HG02759 (cell line): ENCODE measurements around the gene STAU1.
"Not testable (repeated sequence)": the region's sequence is repeated elsewhere in the genome, so short reads cannot be mapped to it uniquely, and the experiment has no call there.

Experiments
- ATAC-seq: cut with Tn5 transposase; IDR thresholded peaks from one replicate; pipeline ENCODE4 v1.9.1; 2021; ENCODE audit warnings: mild to moderate bottlenecking, moderate library complexity; ENCODE audit not compliant: unreplicated experiment

STAU1 gene, protein sequence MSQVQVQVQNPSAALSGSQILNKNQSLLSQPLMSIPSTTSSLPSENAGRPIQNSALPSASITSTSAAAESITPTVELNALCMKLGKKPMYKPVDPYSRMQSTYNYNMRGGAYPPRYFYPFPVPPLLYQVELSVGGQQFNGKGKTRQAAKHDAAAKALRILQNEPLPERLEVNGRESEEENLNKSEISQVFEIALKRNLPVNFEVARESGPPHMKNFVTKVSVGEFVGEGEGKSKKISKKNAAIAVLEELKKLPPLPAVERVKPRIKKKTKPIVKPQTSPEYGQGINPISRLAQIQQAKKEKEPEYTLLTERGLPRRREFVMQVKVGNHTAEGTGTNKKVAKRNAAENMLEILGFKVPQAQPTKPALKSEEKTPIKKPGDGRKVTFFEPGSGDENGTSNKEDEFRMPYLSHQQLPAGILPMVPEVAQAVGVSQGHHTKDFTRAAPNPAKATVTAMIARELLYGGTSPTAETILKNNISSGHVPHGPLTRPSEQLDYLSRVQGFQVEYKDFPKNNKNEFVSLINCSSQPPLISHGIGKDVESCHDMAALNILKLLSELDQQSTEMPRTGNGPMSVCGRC

DNA sequence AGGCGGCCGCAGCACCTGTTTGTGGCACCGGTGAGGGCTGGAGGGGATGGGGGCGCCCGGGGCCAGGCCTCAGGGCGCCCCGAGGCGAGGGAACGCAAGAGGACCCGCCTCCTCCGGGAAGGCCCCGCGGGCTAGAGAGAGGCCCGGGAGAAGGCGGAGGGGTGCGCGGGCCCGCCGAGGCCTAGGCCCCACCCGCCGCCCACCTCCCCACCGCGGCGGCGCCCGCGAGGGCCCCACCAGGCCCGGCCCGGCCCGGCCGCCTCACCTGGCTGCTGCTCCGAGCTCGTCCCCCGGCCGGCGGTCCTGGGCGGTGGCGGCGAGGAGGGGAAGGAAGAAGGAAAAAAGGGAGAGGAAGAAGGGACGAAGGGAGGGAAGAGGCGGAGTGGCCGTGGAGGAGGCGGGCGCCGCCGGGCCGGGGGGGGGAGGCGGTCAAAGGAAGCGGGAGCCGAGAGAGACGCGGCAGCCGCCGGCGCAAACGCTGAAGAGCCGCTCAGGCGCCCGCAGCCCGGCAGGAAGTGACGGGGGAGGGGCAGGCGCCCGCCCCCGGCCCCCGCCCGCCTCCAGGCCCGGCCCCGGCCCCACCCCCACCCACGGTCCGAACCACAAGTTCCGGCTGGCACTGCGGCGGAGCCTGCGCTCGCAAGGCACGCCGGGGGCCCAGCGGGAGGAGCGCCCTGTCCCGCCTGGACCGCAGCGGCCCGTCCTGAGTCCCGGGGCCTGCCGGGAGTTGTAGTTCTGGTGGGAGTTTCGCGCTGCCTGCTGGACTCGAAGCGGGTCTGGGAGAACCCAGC lies at the start of gene STAU1:
STAU1 (minus strand) TSS at position 484 of the 791 bp plus-strand sequence. CDS start 22,133 bp downstream, outside the sequence.
- peak; percentile 94 for ATAC-seq

DNA sequence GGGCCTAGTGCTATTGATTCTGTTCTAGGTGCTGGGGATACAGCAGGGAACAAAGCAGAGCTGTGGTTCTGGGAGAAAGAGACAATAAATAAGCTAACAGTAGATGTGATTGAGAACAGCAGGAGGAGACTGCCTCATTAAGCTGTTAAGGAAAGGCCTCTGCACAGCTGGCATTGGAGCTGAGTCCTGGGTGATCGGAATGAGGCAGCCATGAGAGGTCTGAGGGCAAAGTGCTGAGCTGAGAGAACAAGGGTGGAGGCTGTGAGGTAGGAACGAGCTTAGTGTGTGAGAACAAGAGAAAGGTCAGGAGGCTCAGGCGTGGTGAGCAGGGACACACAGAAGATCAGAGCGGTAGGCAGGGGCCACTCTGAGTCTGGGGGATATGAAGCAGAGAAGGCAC lies 49.4 kb upstream of the STAU1 start:
- ATAC-seq = no peak

DNA sequence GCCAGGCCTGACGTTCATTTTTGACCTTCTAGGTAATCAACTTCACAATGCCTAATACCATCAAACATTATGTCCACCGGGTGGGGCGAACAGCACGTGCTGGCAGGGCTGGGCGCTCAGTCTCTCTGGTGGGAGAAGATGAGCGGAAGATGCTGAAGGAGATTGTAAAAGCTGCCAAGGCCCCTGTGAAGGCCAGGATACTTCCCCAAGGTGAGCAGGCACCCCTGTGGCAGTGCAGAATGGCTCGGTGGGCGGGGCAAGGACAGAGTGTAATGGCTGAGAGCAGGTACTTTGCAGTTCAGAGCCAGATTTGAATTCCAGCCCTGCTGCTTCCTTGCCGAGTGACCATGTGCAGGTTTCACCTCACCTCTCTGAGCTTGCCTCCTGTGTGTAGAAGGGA lies 48.2 kb upstream of the STAU1 start:
- ATAC-seq = no peak

DNA sequence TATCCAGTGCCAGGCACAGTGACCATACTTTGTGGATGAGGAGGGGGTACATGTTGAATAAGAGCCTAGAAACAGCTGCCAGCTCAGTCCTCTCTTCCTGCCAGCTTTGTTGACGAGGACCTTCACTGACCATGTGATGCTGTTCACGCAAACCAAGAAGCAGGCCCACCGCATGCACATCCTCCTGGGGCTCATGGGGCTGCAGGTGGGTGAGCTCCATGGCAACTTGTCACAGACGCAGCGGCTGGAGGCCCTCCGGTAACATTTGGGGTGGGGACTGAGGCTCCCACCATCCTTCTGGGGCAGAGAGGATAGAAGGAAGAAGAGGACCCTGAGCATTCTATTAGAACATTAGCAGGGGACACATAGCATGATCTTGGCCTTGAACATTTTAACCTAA lies 46.7 kb upstream of the STAU1 start:
- no peak for ATAC-seq

DNA sequence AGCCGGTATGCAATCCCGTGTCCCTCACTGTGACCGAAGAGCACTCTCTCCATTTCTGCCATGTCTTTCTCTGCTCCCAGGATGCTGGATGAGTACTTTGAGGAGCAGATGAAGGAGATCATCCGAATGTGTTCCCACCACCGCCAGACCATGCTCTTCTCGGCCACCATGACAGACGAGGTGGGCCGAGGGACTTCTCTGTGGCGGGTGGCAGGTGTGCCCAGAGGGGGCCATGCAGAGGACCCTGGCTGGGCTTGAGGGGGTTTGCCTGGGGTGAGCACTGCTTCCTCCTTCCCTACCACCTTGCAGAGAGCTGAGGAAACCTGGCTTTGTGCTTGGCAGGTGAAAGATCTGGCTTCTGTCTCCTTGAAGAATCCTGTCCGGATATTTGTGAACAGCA lies 45.1 kb upstream of the STAU1 start:
- ATAC-seq = no peak

DNA sequence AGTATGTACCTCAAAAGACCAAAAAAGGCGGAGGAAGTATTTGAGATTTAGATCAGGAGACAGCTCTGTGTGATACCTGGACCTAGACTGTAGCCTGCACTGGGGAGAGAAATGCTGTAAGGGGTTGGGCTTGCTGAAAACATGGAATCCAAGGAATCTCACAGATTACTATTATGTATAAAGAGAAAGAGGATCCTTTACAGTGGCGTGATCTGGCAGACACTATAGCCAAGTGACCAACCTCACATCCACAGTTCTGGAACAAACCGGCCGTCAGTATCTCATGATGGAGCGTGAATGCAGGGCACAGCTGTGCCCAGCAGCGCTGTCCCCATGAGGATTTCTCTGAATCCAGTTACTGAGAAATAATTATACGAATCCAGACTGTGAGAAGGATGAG lies 43.3 kb upstream of the STAU1 start:
- ATAC-seq = no peak

DNA sequence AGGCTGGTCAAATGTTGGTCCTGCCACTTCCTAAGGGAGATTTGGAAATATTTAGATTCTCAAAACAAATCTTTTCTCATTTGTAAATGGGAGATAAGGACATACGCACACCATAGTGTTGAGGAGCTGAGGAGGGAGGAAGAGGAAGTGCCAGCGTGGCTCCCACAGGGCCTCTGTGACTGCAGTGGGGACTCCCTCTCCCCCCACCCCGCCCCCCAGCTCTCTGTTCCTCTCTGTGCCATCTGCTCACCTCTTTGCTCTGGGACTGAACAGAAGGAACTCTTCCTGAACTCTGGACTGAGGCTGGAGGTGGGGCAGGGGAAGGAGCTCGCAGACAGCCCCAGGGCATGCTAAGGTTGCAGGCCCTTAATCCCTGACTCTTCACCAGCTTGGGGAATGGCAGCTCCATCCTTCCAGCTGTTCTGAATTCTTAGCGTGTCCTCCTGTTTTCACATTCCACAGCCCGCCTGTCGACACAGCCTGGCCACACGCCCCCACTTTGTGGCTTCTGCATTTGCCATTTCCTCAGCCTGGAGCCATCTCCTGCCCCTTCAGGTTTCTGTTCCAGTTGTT lies 42.5 kb upstream of the STAU1 start:
- no peak for ATAC-seq

DNA sequence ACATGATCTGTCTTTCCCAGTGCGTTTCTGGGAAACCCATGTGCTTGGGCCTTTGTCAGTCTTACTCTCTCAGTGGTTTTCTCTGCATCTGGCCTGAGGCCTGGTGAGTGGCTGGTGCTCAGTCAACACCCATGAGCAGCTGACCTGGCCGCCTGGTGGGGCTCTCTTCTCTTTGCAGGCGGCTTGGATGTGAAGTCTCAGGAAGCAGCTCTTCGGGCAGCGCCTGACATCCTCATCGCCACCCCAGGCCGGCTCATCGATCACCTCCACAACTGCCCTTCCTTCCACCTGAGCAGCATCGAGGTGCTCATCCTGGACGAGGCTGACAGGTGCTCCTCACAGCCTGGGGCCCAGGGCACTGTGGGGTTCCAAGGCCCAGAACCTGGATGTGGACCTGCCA lies 41.9 kb upstream of the STAU1 start:
- no peak for ATAC-seq

DNA sequence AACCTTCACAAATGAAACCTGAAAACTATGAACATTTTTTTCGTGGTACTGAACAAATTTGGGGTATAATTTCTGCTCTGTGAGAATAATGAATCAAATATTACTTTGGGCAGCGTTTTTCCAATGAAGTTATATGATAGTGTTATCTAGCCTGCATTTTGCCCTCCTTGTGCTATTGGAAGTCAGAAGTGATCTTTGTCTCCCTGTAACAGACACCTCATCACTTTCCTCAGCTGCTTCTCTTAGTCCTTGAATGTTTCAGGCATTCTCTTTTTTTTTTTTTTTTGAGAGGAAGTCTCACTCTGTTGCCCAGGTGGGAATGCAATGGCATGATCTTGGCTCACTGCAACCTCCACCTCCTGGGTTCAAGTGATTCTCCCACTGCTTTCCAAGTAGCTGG lies 41.2 kb upstream of the STAU1 start:
- no peak for ATAC-seq

DNA sequence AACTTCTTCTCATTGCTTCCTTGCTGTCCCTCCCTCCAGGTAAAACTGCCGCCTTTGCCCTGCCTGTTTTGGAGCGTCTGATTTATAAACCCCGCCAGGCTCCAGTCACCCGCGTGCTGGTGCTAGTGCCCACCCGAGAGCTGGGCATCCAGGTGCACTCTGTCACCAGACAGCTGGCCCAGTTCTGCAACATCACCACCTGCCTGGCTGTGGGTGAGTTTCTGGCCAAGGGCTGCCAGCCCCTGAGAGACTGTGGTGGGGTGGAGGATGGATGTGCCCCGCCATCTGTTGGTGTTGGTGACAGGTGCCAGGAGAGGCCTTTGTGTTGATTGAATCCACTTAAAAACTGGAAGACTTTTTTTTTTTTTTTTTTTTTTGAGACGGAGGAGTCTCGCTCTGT lies 40.5 kb upstream of the STAU1 start:
- no peak for ATAC-seq

DNA sequence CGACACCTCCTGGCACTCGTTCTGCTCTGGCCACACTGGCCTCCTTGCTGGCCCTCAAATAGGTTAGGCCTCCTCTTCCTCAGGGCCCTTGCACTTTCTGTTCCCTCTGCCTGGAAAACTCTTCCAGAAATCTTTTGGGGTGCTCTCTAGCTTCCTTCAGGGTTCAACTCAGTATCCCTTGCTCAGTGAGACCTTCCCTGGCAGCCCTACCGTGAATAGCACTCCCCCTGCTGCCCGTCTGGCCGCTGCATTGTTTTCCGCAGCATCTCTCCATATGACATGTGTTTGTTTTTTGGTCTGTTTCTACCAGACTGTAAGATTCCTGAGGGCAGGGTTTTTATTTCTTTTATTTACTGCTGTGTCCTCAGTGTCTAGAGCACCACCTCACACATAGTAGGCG lies 37.8 kb upstream of the STAU1 start:
- no peak for ATAC-seq

DNA sequence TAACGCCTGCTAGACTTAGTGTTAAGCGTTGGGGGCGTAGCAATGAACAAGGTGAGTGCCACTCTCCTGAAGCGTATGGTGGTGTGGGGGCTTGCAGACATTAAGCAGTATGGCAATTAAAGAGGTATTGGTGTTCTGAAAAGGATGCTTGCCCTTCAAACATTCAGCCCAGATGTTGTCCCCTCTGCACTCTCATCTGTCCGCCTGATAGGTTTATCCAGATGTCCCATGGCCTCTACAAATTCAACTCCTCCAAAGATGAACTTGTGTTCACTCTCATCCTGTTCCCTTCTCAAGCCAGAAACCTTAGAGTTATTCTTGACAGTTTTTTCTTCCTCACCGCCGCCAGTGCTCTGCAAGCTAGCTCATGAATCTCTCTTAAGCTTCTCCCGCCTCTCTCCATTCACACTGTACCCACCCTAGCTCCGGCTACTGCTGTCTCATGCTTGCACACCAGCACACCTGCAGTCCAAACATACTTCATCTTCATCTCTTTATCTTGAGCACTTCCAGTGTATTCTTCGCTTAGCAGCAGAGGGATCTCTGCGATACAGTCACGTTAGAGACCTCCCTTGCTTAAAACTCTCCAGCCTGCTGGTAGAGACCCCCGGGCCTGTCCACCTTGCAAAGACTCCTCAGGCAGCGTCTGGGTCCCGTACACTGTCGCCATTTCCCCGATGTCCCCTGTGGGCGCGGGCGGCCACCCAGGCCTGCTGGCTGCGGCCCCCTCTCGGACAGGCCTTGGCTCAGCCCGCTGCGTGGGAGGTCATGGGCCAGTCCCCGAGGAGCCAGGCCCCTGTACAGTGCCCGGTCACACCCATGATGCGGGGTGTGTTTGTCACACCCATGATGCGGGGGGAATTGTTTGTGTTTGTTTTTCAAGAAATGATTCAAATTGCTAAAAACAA lies 32.0 kb upstream of the STAU1 start:
- no peak for ATAC-seq

DNA sequence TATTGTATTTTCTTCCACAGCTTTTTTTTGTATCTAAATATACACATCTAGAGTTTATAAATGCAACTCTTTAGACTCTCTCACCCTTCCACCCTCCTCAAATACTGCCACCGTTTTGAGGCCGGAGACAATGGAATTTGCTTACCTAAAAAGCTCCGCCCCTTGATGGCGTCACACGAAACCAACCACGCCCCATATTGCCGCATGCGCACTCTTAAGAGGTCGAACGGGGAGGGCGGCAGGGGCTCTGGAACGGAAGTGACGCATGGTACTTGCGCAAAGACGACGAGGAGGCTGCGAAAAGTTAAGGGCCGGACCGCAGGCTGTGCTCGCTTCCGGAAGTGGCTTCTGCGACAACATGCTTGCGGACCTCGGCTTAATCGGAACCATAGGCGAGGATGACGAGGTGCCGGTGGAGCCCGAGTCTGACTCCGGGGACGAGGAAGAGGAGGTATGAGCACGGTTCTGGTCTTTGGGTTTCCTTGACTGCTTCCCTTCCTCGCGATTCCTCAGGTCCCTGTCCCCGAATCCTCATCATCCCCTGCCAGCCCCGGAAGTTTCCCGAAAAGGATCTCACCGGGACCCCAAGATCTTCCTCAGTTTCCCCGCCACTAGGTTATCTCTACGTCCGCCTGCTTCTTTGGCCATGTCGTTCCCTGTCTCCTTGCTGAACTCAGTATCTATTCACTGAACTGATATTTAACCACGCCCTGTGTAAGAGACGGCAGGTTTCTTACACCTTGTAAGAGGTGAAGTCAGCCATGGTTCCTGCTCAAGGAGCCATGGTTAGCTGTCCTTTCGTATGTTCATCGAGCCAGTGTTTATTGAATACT lies 31.2 kb upstream of the STAU1 start, which contains the start of gene DDX27:
DDX27 (plus strand) TSS at position 326 of the 833 bp plus-strand sequence; CDS start at position 359, 33 bp downstream.
- peak; percentile 95 for ATAC-seq

DNA sequence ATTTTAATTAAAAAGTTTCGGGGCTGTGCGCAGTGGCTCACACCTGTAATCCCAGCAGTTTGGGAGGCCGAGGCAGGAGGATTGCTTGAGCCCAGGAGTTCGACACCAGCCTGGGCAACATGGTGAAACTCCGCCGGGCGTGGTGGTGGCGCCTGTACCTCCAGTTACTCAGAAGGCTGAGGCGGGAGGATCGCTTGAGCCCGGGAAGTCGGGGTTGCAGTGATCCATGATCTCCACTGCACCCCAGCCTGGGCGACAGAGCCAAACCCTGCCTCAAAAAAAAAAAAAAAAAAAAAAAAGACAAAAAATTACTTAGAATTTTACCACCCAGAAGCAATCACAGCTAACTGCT lies 30.6 kb upstream of the STAU1 start:
- not testable (repeated sequence) for ATAC-seq

DNA sequence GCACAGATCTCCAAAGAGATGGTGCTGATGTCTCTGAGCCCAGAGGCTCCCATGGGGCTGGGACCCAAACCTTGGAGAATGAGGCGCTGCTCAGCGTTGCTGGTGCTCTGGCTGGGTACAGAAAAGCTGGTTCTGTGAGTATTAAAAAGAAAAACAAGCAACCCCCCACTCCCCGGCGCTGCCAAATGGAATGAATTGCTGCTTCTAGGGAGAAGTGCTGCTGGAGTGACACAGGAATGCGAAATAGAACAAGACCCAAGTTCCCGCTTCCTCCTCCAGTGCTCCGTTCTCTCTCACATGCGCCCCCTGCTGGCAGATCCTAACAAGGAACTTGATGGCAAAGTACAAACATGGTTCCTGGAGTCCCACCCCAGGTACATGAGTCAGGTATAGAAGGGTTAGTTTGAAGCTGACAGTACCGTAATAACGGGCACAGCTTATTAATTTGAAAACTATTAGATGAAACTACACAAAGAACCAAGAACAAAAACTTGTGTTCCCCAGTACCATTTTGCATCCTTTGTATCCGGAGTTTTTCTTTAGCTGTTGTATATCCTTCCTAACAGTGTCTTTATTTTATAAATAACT lies 29.0 kb upstream of the STAU1 start:
- no peak for ATAC-seq

DNA sequence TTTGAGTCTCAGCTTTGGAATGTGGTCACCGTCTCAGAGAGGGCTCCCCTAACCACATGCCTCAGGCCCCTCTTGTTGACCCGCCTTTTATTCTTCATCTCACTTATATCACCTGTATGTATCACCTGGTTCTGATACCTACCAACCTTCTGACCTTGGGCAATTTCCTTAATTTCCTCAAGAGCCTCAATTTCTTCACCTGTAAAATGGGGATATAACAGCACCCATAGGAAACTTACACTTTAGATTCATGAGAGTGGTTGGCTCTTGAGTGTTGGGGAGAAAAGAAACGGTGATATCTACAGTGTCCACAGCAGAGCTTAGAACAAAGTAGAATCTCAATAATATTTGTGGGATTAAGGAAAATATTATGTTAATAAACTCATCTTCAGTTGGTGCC lies 27.1 kb upstream of the STAU1 start:
- ATAC-seq = no peak

DNA sequence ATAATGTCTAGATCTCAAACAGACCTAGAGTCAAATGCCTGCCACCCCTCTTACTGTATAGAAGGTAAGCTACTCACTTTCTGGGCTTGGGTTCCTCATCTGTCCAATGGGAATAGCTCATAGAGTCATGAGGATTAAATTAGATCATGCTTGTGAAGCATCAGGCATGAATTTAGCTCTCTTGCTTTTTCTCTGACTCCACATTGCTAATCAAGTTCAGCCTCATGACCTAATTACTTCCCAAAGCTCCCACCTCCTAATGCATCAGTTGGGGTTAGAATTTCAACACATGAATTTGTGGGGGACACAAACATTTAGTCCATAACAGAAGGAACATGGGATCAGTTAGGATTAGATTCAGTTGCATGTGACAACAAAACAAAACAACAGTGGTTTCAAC lies 26.4 kb upstream of the STAU1 start:
- no peak for ATAC-seq

DNA sequence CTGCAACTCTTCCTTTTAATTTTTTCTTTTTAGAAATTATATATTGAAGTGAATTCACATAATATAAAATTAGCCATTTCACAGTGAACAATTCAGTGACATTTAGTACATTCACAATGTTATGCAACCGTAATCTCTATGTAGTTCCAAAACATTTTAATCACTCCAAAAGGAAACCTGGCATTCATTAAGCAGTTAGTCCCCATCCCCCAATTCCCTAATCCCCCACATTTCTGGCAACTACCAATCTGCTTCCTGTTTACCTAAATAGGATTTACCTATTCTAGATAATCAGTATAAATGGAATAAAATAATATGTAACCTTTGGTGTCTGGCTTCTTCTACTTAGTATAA lies 22.6 kb upstream of the STAU1 start:
- no peak for ATAC-seq

DNA sequence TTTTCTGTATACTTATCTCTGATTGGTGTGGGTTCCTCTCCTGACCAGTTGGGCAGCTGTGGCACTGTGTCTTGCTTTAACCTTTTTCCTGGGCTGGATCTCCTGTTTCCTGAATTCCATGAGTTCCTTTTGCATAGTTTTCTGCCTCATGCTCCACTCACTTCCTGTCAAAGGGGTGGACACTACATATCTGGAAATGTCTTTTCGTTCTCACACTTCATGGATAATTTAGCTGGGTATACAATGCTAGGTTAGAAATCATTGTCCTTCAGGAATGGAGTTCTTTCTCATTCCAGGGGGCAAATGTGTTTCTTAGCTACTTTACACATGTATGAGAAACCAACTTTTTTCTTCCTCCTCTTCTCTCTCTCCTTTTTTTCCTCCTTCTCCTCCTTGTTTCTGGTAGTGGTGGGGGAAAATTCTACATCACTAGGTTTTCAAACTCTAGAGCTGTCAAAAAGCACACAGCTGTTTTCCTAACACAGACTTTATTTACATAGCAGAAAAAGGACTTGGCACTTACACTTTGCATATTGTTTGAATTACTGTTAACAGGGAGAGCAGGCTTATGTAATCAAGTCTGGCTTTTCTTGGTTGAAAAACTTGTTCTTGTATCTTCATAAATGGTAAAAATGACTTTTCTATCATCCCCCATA lies 22.1 kb upstream of the STAU1 start:
- ATAC-seq = no peak
